ENCODE results near the gene VGF.

VGF gene

DNA sequence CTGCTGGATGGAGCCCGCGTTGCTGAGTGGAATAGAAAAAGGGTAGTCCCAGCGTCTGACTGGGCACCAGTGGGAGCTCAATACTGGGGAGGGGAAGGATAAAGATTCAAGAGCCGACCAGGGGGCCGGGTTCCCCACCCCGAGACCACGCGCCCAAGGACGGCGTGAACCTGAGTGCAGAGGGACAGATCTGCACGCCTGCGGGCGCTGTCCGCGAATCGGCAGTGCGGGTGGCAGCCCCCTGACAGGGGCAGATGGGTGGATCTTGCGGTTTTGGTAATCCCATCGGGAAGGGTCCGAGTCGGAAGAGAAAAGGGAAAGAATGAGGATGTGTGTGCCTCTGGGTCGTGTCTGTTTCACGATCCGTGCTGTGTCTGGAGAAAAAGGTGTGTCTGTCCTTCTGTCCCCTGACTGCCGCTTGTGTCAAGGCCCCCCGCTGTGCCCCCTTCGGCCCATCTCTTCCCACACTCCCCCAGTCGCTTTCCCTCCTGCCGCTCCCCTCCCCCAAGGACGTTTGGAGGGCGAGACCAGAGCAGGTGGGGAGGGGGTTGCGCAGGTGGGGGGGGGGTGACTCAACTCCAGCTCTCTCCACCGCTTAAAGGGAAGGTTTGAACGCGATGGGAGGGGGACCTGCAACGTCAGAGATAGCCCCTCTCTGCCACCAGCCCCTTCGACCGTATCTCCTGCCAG is 734 bp upstream of the VGF start:
- no peak for DNase-seq

DNA sequence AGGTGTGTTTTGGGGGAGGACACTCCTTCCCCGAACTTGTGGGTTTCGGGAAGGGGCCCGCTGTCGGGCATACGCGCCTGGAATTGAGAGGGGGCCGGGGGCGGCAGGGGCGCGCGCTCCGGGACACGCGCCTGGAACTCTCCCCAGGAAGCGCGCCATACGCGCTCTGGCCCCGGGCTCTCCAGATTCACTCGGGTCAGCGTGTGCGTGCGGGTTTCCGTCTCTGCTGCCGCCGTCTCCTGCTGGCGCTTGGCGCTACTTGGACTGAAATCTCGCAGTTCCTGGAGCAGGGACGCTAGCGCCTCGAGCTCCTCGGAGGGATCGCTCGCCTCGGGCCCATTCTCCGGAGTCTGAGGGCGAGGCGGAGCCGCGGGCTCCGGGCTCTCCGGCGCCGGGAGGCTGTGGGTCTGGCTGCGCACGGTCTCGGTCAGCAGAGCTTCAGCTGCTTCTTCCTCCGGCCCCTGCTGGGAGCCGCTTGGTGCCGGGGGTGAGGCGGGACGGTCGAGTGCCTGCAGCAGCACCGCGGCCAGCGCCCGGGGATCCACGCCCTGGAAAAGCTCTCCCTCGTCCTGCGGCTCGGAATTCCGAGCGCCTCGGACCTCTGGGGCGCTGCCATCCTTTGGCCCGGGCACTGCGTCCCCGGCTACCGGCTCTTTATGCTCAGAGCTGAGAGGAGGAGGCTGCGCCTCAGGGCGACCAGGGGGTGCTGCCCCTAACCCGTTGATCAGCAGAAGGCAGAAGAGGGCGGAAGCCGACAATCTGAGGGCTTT is 1.1 kb downstream of the VGF start:
- DNase-seq: peak; percentile 60

DNA sequence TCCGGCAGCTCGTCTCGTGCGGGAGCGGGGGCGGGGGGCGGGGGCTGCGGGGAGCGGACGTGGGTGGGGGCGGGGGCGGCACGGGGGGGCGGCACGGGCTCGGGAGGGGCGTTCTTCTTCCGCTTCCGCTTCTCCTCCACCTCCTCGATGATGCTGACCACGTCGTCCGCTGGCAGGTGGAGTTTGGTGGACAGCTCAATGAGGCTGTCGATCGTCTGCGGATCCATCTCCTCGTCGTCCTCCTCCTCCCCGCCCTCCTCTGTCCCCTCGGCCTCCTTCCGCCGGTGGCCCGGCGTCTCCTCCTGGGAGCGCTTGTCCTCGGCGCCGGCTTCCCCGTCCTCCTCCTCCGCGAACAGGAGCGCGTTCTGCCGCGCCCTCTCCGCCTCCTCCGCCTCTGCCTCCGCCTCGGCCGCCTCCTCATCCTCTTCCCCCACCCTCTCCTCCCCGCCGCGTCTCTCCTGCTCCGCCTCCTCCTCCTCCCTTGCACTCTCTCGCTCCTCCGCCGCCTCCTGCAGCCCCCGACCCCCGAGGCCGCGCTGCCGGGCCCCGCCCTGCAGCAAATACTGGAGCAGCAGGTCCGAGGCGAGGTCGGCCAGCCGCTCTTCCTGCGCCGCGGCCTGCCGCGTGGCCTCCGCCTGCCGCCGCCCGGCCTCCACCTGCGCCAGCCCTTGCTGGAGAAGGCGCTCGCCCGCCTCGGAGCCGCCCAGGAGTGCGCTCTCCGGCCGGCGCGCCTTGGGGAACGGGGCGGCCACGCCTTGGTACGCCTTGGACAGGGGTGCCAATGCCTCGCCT is 1.9 kb downstream of the VGF start:
- no peak for DNase-seq

- peak; percentile 56 for DNase-seq
Observed at GRCh38 chr7:101162551-101163278, 2.7 kb downstream of the VGF start.

DNA sequence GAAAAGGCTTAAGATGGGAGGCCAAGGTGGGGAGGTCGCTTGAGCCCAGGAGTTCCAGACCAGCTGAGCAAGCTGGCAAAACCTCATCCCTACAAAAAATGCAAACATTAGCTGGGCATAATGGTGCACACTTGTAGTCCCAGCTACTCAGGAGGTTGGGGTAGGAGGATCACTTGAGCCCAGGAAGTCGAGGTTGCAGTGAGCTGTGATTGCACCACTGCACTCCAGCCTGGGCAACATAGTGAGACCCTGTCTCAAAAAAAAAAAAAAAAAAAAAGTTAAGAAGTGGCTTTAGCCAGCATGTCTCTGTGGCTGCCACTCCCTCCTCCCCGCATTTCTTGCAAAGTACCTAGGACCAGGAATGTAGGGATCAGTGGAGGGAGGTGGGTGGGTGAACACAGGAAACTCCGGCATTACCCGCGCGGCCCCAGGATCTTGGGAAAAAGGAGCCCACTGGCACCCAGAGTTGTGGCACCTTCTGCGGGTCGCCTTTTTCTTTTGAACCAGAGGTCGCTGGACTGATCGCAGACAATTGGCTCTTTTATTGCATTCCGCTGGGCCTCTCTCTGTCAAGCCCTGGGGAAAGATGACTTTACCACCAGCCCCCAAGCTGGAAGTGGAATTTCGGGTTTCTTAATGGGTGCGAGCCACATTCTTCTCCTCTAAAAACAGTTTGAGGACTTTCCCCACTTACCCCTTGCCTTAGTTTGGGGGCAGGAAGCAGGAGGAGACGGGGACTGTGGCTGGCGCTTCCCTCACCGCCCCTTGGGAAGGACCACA is 3.5 kb downstream of the VGF start:
- no peak for DNase-seq

DNA sequence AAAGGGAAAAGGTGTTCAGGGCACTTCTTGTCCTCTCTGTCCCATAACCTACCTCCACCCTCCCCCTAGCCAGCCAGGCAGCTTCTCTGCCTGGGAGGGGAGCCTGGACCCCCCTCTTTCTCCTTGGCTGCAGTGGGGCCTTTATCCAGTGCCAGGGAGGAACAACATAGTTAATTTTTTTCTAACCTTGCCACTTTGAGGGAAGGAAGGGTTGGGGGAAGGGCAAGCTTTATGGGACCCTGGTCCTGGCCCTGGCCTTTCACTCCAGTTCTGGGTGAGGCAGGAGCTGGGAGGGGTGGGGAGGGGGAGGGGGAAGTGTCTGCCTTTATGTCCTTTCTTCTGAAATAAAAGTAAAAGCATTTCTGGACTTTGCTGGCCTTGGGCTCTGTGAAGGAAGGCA is 4.5 kb downstream of the VGF start:
- DNase-seq: no peak

DNA sequence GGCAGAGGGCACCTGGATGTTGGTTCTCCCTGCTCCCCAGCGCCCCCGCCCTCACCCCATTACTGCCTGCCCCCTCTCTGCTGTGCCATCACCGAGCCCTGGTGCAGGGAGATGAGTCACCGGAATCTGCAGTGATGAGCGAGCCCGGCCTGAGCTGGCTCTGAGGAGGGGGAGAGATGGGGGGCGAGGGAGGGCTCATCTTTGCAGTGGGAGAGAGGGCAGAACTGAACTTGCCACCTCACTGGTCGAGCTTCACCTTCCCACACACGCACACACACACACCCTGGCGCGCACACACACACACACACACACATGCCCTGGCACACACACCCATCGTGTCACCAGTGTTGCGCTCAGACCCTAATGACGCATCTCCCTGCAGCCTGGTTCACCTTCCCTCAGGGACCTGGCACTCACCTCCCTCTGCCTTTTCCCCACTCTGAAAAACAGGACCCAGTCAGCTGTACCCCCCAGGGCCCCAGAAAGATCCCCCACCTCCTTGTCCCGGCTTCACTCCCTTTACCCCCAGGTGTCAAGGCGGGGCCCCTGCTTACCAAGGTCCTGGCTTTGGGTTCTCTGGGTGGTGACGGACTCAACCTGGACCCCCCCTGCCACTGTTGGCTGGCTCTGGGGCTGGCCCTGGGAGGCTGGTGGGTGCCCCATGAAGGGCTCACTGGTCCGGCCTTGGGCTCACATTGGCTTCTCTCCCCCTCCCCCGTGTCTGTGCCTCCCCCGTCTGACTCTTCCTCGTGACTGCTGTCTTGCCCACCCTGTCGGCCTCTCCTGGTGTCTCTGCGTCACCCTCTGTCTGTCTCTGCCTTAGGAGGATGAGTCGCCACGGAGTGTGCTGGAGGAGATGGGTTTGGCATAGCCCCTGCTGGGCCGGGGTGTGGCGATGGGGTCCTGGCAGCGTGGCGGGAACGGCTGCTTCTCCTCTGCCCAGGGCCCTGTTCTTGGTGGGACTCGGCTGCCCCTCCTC is 5.4 kb downstream of the VGF start:
- DNase-seq: peak; percentile 56

DNA sequence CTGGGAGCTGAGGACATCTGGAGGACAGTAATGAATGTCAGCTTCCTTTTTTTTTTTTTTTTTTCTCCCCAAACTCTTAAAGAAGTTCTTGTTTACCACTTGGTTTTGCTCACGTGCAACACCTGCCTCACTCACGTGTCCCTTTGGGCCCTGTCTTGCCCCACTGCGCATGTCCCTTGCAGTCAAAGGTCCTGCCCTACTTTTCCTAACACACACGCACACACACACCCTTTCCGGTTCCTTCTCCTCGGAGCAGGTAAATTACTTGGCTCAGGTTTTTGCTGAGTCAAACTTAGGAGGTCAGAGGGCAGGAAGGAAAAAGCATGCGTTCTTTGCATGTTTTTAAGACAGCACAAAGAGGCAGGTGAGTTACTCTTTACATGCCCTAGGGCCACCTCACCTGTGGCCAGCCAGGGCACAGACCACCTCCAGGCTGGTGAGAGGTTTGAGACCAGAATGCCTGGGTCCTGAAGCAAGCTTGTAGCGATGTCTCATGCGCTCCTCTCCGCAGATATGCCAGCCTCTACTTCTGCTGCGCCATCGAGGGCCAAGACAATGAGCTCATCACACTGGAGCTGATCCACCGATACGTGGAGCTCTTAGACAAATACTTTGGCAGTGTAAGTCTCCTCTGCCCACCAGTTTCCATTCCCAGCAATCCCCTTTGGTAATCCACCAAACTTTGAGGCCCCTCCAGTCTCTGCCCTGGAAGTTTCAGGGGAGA is 8.3 kb downstream of the VGF start:
- no peak for DNase-seq

DNA sequence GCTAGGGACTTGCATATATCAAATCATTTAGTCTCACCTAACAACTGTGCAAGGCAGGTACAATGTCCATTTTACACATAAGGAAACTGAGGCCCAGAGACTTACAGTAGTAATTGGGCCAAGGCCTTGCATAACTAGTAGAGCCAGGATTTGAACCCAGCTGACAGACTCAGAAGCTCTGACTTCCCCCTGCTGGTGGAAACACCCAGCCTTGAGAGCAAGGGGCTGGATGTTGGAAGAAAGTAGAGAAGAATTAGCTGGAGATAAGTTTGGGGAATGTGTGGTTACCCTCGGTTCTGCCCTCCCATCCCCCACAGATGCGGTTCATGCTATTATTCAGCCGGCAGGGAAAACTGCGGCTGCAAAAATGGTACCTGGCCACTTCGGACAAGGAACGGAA is 9.1 kb downstream of the VGF start:
- no peak for DNase-seq

DNA sequence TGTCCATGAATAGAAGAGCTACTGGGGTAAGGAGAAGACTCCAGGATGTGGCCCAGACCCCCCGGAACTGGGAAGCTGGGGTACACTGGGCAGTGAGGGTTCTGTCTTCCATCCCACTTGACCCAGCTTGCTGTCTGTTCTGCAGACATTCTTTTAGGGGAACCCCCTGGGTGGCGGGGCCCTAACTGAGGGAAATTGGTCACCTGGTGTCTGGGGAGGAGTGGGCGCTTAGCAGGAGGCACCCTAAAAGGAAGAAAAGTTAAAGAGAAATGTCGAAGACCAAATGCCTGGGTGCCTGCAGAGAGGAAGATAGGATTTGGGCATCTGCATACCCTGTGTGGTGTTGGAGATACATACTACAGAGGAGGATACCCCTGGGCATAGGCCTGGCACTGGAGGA is 10.1 kb downstream of the VGF start:
- no peak for DNase-seq

- no peak for DNase-seq
Observed at GRCh38 chr7:101154693-101155102, 10.7 kb downstream of the VGF start.

DNA sequence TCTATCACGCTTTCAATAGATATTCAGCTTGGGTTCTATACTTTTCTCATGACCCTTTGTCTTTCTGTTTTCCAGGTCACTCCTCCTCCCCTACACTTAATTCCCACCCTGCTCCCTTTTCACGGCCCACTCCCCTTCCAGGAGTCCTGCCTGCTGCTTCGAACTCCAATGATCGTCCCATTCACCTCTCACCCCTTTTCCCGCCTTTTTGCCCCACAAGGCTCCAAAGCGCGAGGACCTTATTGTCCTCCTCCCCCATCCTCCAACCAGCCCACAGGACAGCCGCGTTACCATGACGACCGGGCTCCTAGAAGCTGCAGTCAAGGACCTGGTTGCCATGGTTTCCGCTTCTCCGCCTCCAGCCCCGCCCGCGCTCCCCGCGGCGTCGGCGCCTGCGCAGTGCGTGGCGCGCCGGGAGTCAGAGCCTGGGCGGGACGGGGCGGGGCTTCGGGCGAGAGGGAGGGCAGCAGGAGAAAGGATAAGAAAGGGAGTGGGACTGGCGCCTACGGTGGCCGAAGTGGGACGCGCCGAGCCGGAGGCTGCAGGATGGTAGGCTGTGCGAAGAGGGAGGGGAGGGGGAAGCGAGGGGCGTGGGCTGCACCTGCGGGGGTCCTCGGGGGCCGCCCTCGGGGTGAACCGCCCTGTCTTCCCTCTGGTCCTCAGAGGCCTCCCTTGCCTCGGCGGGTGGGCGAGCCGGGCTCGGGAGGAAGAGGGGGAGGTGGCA is 11.2 kb downstream of the VGF start, which contains the start of gene AP1S1:
Gene AP1S1, plus strand, starts transcription at position 508 of the 724 bp plus-strand sequence. Its CDS starts 39 bp downstream, at position 547.
- peak; percentile 95 for DNase-seq

GRCh38 chr7:101151908-101152651 is 13.3 kb downstream of the VGF start:
- DNase-seq: no peak

GRCh38 chr7:101140746-101141382 is 24.5 kb downstream of the VGF start:
- DNase-seq: no peak

GRCh38 chr7:101140339-101140699 is 25.1 kb downstream of the VGF start:
- DNase-seq: peak; percentile 60

DNA sequence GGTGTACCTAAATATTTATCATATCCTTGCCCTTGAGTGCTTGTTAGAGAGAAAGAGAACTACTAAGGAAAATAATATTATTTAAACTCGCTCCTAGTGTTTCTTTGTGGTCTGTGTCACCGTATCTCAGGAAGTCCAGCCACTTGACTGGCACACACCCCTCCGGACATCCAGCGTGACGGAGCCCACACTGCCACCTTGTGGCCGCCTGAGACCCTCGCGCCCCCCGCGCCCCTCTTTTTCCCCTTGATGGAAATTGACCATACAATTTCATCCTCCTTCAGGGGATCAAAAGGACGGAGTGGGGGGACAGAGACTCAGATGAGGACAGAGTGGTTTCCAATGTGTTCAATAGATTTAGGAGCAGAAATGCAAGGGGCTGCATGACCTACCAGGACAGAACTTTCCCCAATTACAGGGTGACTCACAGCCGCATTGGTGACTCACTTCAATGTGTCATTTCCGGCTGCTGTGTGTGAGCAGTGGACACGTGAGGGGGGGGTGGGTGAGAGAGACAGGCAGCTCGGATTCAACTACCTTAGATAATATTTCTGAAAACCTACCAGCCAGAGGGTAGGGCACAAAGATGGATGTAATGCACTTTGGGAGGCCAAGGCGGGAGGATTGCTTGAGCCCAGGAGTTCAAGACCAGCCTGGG is 27.0 kb downstream of the VGF start:
- peak; percentile 98 for DNase-seq

- DNase-seq: no peak
Observed at GRCh38 chr7:101137651-101138212, 27.6 kb downstream of the VGF start.

All from fibroblast of skin of back (primary cell).